PFSK-1 (cell line): Measurements from ENCODE around the gene TLX2.

Source experiments
- POLR2AphosphoS5 ChIP-seq: IDR thresholded peaks from 2 replicates; pipeline ENCODE4 v1.6.1; 2012; ENCODE audit warnings: low read depth, mild to moderate bottlenecking, control low read depth, low read length, moderate library complexity
- TF ChIP-seq, protein P1 (sequence below), 2 experiments: IDR thresholded peaks; 2 replicates each; pipeline versions ENCODE4 v1.6.1 to v1.8.0; 2011 to 2012; ENCODE audit warnings: low read depth in 2 of 2, low read length in 2 of 2, control low read depth in 1 of 2, inconsistent platforms in 1 of 2, mild to moderate bottlenecking in 1 of 2, moderate library complexity in 1 of 2; ENCODE audit not compliant: insufficient read depth in 1 of 2

DNA sequence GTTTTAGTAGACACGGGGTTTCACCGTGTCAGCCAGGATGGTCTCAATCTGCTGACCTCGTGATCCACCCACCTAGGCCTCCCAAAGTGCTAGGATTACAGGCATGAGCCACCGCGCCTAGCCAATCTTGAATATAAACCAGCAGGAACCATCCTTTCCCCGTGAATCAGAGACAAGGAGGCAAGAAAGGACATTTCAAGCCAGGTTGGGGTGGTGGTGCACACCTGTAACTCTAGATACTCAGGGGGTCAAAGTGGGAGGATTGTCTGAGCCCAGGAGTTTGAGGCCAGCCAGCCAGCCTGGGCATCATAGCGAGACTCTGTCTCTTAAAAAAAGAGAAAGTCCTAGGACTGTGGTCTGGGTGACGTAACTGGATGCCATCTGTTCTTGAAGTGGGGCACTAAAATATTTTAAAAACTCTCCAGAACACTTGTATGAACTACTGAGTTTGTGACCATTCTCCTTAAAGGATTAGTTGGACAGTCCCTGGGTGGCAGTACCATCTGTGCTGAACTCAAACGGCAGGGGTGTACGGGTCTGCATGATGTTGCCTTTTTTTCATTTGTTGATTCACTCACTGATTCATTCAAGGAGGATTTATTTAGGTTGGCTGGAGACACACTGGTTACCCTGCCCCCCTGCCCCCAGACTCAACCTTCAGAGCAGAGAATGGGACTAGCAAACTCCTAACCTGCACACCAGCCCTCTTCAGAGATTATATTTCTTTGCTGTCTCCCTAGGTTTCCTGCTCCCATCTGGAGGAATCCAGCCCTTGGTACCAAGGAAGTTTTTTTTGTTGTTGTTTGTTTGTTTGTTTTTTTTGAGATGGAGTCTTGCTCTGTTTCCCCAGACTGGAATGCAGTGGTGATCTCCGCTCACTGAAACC is 2.9 kb upstream of the TLX2 start:
- TF ChIP-seq POLR2AphosphoS5, result no peak
- TF ChIP-seq, protein P1, sequence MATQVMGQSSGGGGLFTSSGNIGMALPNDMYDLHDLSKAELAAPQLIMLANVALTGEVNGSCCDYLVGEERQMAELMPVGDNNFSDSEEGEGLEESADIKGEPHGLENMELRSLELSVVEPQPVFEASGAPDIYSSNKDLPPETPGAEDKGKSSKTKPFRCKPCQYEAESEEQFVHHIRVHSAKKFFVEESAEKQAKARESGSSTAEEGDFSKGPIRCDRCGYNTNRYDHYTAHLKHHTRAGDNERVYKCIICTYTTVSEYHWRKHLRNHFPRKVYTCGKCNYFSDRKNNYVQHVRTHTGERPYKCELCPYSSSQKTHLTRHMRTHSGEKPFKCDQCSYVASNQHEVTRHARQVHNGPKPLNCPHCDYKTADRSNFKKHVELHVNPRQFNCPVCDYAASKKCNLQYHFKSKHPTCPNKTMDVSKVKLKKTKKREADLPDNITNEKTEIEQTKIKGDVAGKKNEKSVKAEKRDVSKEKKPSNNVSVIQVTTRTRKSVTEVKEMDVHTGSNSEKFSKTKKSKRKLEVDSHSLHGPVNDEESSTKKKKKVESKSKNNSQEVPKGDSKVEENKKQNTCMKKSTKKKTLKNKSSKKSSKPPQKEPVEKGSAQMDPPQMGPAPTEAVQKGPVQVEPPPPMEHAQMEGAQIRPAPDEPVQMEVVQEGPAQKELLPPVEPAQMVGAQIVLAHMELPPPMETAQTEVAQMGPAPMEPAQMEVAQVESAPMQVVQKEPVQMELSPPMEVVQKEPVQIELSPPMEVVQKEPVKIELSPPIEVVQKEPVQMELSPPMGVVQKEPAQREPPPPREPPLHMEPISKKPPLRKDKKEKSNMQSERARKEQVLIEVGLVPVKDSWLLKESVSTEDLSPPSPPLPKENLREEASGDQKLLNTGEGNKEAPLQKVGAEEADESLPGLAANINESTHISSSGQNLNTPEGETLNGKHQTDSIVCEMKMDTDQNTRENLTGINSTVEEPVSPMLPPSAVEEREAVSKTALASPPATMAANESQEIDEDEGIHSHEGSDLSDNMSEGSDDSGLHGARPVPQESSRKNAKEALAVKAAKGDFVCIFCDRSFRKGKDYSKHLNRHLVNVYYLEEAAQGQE (IDR thresholded peaks at IDR 0.05; ENCODE audit: insufficient read depth in 1 of 2, low read depth in 2 of 2, low read length in 2 of 2), result no peak
